Activated CD8-positive, alpha-beta memory T cell treated with anti-CD3 and anti-CD28 coated beads for 48 hours (primary cell): ENCODE results near the gene NEURL1B.

Source experiments
- DNase-seq, 3 experiments: peaks; one replicate each; pipeline ENCODE4 v3.0.0-alpha.2; 2020; ENCODE audit warnings: low read depth in 2 of 3, low spot score in 2 of 3

Gene NEURL1B

DNA sequence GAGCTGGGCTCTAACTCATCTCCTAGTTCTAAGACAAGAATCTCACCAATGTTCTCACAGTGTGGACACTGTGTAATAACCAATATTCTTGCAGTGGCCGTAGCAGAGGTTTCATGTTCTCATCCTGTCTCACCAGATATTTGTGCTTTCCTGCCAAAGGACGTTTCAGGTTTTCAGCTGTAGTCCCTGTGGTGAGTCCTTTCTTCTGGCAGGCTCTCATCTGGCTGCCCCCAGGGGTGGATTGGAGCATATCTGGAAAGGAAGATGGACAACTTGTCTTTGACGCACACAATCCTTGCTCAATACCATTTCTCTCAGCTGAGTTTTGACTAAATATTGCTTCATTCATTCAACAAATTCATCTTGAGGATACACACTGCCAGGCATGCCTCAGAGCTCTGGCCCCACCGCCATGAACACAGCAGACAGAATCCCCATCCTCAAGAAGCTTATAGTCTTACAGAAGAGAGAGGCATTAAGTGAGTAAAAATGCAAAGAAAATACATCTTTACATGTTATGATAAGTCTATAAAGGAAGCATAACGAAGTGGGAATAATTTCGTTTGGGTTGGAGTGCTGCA lies 33.8 kb upstream of the NEURL1B start:
- no peak for DNase-seq

DNA sequence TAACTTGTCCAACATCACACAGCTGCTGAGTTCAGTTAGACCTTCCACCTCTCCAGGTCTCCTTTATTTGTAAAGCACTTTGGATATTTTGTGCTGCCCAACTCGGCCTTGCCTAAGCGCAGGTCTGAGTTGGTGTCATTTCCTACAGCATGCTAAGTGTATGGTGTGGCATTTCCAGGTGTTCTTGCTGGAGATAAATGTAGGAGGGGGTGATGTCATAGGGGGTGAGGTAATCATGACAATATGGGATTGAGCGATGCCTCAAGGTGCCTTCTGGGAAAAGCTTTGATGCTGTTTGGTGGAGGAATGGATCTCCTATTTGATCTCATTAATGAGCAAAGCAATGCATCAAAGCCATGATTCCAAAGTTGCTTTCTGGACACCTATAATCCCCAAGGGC lies 32.3 kb upstream of the NEURL1B start:
- no peak for DNase-seq

DNA sequence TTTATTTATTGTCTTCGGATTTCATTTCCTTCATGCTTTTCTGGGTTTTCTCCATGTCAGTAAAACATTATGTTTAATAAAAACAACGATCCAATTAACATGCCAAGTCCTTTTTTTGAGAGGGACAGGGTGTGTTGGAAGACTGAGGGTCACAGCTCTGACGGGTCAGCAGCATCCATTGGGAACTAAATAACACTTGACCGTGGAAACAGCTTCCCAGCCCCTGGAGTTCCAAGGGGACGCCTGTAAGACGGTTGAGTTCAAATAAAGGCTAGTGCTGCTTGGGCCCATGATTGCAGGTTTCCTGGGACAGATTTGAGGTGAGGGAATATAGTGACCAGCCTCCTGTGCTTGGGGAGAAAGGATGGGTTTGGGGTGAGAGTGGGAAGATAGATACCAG lies 30.4 kb upstream of the NEURL1B start:
- no peak for DNase-seq

DNA sequence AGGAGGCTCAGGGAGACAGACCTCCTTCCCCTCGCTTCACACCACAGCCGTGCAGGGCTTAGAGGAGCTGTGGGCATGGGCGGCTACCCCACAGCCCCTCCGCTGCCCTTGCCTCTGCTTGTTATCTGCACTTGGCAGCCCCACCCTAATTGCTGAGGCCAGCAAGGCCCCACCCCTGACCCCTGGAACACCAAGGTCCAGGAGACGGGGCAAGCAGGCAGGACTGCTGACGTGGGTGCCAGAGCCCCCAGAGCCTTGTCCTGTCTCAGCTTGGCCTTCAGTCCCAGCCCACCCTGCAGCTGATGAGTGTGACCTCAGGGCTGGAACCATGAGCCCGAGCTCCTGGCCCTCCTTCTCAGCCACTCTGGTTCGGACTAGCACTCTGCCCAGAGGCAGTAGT lies 29.1 kb upstream of the NEURL1B start:
- DNase-seq = no peak

DNA sequence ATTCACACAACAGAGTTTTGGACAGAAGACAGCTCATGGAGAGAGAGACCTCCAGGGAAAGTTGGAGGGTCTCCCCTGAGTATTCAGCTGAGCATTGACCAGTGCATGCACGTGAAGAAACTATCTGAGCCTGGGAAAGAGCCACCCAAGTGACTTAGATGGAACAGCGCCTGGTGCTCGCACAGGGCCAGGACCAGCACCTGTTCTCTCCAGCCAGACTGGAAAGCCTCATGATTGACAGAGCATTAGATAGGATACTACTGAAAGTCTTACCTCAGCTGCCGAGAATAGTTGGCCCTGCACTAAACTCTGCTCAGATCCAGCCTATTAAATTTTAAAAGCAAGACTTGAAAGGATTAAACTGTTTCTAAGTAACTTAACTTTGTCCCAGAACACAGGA lies 28.3 kb upstream of the NEURL1B start:
- DNase-seq = no peak

DNA sequence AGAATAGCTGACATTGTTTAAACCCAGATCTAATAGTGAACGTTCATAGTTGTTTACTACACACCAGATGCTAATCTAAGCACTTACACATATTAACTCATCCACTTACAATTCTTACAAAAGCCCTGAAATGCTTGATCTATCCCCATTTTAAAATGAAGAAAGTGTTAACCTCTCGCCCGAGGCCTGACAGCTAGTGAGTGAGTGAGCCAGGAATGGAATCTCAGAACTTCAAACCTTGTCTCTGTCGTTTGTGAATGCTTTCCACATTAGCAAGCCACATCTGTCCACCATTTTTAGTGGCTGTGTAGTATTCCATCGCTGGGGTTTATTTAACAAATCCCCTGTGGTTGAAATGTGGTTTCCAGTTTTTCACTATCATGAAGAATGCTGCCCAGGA lies 24.9 kb upstream of the NEURL1B start:
- DNase-seq = no peak

DNA sequence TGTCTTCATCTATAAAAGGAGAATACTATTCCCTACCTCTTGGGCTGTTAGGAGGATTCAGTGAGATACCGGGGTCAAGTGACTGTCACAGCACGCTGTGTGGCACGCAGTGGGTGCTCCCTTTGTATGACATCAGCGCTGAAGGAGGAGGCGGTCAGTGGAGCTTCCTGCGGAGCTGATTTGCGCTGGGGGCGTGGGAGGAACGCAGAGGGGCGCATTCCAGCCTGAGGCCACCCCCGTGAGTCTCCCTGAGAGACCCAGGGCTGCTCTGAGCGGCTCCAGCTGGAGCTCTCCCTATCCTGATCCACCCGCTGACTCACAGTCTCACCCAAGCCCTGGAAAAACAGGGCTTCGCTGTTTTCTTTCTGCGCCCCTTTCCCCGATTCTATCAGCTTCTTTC lies 24.3 kb upstream of the NEURL1B start:
- no peak for DNase-seq

DNA sequence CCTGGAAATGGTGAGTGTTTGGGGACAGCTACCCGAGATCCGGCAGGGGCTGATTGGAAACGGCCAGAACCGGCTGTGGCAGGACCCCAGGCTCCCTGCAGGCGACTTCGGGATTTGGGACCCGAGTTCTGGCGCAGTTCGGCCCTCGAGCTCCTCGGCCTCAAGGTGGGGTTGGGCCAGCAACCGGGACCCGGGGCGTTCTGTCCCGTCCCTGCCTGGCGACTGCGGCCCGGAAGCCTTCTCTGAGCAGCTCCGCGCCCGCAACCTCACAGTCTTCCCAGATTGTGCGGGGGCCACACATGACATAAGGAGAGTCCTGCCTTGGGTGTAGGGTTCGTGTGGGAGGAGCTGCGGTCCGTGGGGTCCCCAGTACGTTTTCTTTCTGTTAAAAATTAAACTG lies 23.2 kb upstream of the NEURL1B start:
- DNase-seq = no peak

DNA sequence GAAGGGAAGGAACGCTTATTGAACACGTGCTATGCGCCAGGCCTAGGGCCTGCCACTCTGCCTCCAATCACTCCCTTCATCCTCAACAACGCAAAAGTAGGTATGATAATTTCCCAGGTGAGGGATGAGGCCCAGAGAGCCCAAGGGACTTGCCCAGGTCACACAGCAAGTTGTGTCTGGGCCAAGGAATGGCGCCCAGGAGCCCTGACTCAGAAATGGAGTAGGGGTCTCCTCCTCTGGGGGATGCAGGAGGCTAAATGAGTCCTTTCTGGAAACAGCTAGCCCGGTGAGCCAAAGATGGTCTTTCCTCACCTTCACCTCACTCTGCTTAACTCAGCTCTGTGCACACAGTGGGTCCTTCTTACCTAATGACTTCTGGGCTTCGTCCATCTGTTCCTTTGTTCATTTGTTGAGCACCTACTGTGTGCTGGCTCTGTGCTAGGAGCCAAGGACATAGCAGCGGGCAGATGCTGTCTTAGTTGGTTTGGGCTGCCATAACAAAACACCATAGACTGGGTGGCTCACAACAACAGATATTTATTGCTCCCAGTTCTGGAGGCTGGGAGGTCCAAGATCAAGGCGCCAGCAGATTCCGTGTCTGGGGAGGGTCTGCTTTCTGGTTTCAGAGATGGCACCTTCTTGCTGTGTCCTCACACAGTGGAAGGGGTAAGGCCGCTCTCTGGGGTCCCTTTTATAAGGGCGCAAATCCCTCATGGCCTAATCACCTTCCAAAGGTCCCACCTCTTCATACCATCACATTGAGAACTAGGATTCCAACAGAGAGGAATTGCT lies 22.3 kb upstream of the NEURL1B start:
- no peak for DNase-seq

DNA sequence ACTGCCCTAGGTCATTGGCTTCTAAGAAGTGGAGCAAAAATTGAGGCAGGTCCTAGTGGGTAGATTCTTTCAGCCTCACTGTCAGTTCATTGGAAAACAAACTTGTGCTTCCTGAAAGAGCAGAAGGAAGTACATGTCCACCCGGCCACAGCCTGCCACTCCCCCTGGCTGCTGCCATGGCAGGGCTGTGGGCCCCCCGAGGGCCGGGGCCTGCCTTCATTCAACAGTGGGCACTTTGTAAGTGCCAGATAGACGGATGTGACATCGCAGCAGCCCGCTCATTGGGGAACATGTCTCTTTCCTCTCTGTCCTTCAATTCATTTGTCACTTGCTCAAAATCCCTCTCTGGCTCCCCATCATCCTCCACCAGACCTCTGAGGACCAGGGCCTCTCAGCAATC lies 20.6 kb upstream of the NEURL1B start:
- DNase-seq = no peak

DNA sequence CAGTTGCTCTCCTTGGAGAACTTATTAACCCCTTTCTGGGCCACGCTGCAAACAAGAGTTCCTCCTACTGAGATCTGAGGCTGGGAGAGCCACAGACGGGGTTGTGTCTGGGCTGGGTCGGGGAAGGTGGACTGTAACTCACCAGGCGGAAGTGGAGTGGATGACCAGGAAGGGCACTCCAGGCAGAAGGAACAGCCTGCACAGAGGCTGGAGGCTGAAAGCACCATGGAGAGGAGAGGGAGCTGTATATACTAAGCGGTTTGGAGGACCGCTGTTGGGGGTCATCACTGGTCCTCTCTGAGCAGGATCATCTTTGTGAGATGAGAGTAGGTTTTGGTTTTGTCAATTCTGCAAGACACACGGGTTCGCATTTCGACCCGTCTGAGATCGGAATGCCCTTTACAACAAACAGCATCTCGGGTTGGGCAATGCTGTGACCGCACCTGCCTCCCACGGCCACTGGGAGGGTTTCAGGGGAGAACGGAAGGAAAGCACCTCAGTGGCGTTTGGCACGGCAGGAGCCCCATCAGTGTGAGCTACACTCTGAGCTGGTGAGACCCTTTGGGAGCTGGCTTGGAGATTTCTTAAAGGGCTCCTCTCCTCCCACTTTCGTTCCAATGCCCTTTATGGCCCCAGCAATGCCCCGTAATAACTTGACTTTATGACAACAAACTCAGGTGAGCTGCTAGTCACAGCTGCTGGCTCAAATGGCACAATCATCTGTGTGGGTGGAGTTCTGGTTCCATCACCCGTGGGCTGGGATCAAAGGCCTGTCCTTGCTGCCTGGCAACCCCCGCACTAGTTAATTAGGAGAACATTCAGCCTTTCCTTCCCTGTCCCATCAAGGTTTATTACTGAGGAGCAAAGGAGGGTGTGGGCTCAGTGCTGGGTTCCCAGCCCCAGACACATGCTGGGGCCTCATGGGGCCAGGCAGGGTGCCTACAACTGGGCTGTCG lies 18.7 kb upstream of the NEURL1B start:
- DNase-seq = no peak

DNA sequence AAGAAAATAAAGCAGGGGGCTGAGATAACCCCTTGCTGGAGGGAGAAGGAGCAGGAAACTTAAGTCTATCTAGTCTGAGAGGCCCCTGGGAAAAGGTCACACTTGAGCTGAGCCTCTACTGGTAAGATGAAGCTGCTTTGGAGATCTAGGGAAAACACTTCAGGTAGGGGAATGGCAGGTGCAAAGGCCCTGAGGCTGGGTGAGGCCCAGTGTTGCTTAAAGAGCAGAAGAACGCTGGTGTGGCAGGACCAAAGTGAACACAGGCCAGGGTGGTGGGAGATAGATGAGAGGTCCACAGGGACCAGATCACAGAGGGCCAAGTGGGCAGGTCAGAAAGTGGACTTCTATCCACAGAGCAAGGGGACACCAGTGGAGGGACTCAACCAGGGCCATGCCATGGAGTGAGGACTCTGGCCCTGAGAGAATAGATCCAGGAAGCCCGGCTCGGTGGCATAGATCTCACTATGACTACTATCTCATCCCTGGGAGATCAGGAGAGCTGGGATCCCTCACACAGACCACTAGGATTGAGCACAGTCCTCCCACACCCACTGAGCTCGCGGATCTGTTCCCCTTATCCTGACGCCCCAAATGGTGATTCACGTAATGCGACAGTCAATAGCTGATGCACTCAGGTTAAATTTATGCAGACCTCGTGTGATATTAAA lies 17.6 kb upstream of the NEURL1B start:
- DNase-seq = no peak

DNA sequence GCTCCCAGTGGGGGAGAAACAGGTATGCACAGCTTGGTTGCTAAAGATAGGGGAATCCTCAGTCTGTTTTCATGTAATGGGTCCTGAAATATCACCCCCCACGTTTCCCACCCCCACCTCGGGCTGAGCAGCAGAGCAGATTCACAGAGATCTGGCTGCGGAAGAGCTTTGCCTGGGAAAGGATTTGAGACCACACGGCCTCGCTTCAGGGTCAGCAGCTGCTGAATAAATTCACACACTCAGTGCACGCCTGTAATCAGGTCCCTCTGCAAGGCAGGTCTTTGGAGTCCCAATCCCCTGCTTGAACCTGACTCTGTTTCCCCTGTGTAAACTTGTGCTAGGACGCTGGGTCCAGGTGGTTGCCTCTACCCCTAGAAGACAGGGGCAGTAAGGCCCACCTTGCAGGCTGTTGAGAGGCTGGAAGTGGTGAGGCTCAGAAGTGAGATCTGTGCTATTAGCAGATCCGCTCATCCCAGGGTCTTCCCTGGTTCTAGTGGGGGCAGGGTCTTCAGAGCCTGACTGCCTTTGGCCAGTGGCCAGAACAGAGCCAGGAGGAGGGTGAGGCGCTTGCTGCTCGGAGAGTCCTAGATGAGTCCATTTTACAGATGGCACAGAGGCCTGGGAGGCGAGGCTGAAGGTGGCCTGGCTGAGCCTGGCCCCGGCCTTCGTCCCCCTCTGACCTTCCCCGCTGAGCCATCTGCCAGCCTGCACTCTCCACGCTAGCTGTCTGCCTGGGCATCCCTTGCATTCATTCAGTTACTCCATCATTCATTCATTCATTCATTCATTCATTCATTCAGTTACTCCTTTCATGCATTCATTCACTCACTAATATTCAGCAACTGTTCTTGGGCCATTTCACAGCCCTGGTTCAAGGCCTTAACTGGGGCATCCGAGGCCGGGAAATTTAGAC lies 16.7 kb upstream of the NEURL1B start:
- DNase-seq = no peak

DNA sequence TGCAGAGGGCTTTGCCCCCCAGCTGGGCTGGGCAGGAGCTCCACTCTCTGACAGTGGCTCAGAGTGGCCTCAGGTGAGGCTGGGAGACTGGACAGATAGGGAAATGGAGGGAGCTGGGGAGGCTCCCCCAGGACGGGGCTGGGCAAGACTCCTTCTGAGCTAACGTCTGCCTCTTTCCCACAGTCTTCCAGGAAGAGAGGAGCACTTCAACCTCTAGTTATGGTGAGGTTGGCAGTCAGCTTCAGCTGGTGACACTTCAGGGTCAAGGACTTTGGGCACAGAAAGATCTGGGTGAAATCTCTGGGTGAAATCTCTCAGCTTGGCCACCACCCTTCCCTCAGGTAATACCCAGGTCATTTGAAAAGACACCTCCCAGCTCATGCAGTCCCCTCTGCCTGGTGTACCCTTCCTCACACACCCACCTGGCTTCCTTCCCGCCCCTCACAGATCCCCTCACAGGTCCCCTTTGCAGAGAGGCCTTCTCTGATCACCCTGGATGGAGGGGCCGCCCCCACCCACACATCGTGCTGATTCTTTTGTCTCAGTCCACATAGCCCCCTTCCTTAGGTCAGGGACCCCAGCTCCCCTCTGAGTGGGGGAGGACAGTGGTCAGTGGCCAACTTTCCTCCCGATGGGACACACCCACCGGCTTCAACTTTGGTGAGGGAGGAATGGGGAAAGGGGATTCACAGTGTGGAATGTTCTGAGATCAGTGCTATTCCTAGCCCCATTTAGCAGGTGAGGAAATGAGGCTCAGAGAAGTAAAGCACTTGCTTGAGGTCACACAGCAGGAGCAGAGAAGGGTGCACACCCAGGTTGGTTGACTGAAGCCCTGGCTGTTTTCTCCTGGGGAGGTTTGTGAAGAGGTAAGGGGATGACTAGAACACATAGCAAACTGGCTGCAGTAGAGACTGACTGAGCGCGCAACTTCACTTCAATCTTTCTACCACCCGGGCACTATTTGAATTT lies 15.8 kb upstream of the NEURL1B start:
- DNase-seq = no peak

DNA sequence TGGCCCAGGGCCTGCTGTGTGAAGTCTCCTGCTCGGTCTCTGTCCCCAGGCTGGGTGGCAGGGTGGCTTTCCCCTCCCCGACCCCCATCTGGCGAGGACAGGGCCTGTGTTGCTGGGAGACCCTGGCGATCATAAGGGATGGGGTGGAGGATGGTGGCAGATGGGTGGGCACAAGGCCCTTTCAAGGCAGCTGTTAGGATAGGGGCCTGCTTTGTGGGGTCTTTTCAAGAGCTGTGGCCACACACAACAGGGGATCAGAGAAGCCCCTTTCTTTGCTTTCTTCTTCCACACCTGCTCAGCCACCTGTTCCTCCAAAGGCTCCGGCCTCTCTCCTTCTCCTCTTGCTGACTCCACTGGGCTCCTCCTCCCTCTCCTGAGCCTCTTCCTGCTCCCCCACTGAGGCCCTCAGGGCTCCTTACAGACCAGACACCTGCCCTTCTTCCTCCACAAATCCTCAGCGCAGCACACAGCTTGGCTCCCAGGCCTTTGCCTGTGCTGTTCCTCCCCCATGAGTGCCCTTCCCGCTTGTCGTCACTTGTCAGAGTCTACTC lies 15.0 kb upstream of the NEURL1B start:
- DNase-seq = no peak

DNA sequence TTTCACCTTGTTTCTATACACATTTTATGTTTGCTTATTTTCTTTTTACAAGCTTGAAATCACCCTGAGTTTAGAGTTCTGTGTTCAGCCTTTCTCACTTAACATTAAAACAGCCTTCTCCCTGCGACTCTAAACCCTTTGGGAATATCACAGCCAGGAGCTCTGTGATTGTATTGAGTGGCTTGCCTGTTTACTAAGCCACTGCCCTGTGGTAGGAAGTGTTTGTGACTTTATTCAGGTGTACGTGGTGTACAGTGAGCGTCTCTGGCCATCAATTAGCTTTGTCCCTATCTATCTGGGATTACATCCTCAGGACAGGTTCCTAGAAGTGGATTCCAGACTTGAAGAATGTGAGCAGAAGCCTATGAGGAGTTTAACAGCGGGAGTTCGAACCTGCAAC lies 11.0 kb upstream of the NEURL1B start:
- DNase-seq = no peak

DNA sequence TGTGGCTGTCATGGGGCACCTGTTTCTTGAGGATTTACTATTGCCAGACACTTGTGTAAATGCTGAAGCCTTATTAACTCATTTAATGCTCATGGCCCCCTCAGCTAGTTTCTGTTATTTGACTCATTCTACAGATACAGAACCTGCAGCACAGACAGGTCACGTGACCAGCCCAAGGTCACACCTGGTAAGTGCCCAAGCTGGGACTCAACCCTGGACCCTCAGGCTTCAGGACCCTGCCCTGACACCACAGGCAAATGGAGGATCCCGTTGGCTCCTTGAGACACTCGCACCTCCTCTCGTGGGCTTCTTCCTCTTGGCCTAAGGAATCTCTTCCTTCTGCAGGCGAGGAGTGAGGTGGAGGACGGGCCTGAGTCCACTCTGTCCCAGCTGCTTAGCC lies 10.6 kb upstream of the NEURL1B start:
- no peak for DNase-seq

DNA sequence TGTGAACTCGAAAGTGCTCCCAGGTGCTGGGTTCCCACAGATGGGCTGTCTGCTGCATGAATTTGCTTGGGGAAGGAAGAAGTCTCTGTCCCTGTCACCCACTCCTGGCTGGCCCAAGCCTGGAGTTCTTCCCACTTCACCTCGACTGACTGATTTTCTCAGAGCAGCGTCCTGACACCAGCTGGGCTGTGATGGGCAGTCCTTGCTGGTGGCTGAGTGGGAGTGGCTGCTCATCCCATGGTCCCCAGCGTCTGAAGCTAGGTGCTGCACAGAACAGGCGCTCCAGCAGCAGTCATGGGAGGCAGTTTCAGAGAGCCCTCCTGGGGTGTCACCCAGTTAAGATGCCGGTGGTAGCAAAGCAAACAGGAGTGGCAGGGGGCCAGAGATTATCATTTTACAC lies 10.1 kb upstream of the NEURL1B start:
- DNase-seq = no peak
